Ishikawa (cell line): ENCODE data around the gene SUMO1.

Experiments used
- CEBPB ChIP-seq: IDR thresholded peaks from 2 replicates; pipeline ENCODE4 v1.6.1; 2012
- CREB1 ChIP-seq: IDR thresholded peaks from 2 replicates; pipeline ENCODE4 v1.6.1; 2012; ENCODE audit warnings: low read depth
- EGR1 ChIP-seq: IDR thresholded peaks from 2 replicates; pipeline ENCODE4 v1.6.1; 2012
- EP300 ChIP-seq: IDR thresholded peaks from 2 replicates; pipeline ENCODE4 v1.6.1; 2012; ENCODE audit warnings: borderline replicate concordance
- FOXM1 ChIP-seq: IDR thresholded peaks from 2 replicates; pipeline ENCODE4 v1.6.1; 2012; ENCODE audit warnings: low read depth, borderline replicate concordance
- MAX ChIP-seq: IDR thresholded peaks from 2 replicates; pipeline ENCODE4 v1.6.1; 2012
- NFIC ChIP-seq: IDR thresholded peaks from 2 replicates; pipeline ENCODE4 v1.6.1; 2012
- RAD21 ChIP-seq: IDR thresholded peaks from 2 replicates; pipeline ENCODE4 v1.6.1; 2012; ENCODE audit warnings: low read depth
- TAF1 ChIP-seq: IDR thresholded peaks from 2 replicates; pipeline ENCODE4 v1.6.1; 2012; ENCODE audit warnings: low read depth, mild to moderate bottlenecking
- TCF12 ChIP-seq: IDR thresholded peaks from 2 replicates; pipeline ENCODE4 v1.6.1; 2012; ENCODE audit warnings: low read depth
- TEAD4 ChIP-seq: IDR thresholded peaks from 2 replicates; pipeline ENCODE4 v1.6.1; 2012
- USF1 ChIP-seq: IDR thresholded peaks from 2 replicates; pipeline ENCODE4 v1.6.1; 2012
- YY1 ChIP-seq: IDR thresholded peaks from 2 replicates; pipeline ENCODE4 v1.6.1; 2012; ENCODE audit warnings: low read depth
- ZBTB7A ChIP-seq: IDR thresholded peaks from 2 replicates; pipeline ENCODE4 v1.6.1; 2012; ENCODE audit warnings: low read depth
- TF ChIP-seq, protein P1 (sequence below): IDR thresholded peaks from 2 replicates; pipeline ENCODE4 v1.6.1; 2012; ENCODE audit warnings: low read depth, mild to moderate bottlenecking

The SUMO1 gene

DNA sequence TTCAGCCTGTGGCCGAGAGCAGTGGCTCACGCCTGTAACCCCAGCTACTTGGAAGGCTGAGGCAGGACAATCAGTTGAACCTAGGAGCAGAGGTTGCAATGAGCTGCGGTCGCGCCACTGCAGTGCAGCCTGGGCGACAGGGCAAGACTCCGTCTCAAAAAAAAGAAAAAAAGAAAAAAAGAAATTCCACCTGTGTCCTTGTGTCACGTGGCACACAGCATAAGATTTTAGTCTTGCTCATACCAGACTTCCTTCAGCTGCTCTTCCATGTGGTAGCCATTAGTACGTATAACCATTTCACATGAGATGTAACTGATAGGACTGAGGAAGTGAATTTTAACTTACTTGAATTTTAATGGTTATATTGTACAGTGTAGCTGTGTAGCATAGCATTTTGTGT, 31.2 kb upstream of the SUMO1 start:
- TF ChIP-seq EGR1 (no peak), ZBTB7A (no peak), CEBPB (no peak)

DNA sequence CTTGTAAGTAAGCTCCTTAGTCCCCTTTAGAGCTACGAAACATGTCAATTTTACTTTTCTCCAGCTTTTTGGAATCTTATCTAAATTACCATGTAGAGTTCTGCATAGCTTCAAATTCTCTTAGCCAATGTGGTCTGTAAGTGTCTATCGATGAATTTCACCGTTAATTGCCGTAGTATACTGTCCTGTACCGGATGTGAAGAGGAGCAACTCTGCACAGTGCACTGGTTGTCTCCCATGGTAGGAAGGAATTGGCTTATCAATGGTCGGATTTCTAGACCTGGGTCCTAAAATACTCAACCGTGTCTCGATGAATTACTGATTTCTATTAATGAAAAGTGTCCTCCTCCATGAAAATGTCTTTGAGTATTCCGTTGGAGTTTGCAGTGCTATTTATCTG, 29.1 kb upstream of the SUMO1 start:
- TF ChIP-seq TEAD4 (no peak), USF1 (no peak), EP300 (no peak), YY1 (no peak), MAX (no peak), NFIC (no peak), CREB1 (no peak), EGR1 (no peak)
- TF ChIP-seq, protein P1, sequence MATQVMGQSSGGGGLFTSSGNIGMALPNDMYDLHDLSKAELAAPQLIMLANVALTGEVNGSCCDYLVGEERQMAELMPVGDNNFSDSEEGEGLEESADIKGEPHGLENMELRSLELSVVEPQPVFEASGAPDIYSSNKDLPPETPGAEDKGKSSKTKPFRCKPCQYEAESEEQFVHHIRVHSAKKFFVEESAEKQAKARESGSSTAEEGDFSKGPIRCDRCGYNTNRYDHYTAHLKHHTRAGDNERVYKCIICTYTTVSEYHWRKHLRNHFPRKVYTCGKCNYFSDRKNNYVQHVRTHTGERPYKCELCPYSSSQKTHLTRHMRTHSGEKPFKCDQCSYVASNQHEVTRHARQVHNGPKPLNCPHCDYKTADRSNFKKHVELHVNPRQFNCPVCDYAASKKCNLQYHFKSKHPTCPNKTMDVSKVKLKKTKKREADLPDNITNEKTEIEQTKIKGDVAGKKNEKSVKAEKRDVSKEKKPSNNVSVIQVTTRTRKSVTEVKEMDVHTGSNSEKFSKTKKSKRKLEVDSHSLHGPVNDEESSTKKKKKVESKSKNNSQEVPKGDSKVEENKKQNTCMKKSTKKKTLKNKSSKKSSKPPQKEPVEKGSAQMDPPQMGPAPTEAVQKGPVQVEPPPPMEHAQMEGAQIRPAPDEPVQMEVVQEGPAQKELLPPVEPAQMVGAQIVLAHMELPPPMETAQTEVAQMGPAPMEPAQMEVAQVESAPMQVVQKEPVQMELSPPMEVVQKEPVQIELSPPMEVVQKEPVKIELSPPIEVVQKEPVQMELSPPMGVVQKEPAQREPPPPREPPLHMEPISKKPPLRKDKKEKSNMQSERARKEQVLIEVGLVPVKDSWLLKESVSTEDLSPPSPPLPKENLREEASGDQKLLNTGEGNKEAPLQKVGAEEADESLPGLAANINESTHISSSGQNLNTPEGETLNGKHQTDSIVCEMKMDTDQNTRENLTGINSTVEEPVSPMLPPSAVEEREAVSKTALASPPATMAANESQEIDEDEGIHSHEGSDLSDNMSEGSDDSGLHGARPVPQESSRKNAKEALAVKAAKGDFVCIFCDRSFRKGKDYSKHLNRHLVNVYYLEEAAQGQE, result no peak

DNA sequence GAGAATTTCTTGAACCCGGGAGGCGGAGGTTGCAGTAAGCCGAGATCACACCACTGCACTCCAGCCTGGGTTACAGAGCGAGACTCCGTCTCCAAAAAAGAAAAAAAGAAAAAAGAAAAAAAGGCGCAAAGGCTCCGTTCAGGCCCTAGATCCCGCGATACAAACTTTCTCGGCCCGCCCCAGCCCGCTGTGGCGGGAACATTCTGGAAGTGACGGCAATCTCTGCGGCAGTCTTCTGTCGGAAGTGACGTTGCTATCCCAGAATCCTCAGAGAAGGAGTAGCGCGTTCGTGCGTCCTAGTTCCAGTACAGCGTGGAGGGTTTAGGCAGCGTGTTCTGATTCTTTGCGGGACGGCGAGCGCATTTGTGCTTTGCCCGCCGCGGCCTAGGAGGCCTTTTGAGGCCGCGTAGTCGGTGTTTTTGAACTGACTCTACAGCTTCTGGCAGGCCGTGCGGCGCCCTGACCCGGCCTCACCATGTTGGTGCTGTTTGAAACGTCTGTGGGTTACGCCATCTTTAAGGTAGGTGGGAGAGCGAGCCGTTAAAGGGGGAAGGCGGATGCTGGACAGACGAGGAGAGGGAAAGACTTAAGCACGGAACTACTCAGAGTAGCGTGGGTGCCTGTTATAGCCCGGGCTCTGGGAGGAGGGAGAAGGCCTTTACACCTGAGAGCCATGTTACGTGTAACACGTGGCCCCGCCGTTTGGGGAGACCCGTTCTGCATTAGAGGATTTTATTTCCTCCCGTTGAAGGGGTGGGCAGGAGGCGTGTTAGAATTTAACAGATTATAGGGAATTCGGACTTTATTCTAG, 27.3 kb upstream of the SUMO1 start, which contains the start of gene NOP58:
Gene NOP58 (plus strand): TSS at position 297 of the 811 bp plus-strand sequence. CDS start 179 bp downstream, at position 476.
- TF ChIP-seq EP300 (no peak), EGR1 (no peak), TCF12 (peak; percentile 43; the same call in 1 of the 2 replicates), CREB1 (peak; percentile 93), NFIC (no peak), RAD21 (no peak), YY1 (peak; percentile 88), USF1 (peak; percentile 59; the same call in 1 of the 2 replicates), CEBPB (no peak), TEAD4 (no peak; the same call in 1 of the 2 replicates), TAF1 (peak; percentile 93), MAX (peak; percentile 94), FOXM1 (no peak), ZBTB7A (no peak)
- TF ChIP-seq, protein P1, result no peak

DNA sequence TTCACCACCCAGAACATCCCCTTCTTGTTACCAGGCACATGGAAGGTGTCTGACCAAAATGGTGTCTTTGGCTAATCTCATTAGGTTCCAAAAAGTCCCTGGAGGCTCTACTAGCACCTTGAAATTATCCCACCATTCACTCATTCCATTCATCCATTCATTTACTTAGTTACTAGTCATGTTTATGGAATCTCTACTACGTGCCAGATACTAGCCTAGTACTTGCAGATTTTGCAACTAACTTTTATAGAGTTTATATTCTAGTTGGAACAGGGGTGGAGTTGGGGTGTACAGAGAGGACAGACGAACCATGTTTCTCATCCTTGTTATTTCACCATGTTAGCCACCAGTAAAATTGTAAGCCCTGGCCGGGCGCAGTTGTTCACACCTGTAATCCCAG, 23.1 kb upstream of the SUMO1 start:
- TF ChIP-seq CEBPB (no peak), FOXM1 (no peak), NFIC (no peak), YY1 (no peak), CREB1 (no peak), TAF1 (no peak), TCF12 (no peak), MAX (no peak), RAD21 (no peak), ZBTB7A (no peak)
- TF ChIP-seq, protein P1, result no peak

DNA sequence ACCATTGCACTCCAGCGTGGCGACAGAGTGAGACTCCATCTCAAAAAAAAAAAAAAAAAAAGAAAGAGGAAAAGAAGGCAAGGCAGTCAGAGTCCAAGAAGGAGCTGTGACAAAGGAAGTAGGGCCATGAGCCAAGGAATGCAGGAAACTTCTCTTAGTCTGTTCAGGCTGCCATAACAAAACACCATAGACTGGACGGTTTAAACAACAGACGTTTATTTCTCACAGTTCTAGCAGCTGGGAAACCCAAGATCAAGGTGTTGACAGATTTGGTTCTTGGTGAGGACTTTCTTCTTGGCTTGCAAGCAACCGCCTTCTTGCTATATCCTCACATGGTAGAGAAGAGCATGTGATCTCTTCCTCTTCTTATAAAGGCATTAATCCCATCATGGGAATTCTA, 13.1 kb upstream of the SUMO1 start:
- TF ChIP-seq MAX (no peak), USF1 (no peak), EP300 (no peak), YY1 (no peak), TAF1 (no peak), CREB1 (no peak), CEBPB (no peak)
